Mesenchymal stem cell (in vitro differentiated cells and primary cell): ENCODE measurements around the gene PLA1A.

ENCODE experiments used
- DNase-seq: peaks from one replicate; pipeline ENCODE4 v3.0.0-alpha.2; 2013
- H2AFZ ChIP-seq: one replicate; pipeline ENCODE4 v1.6.1; 2013; ENCODE audit warnings: low read depth, mild to moderate bottlenecking, control low read depth, inconsistent platforms, low read length, moderate library complexity
- H2AK5ac ChIP-seq: 2 replicates; pipeline ENCODE4 v1.6.1; 2013; ENCODE audit warnings: low read length, moderate library complexity, mild to moderate bottlenecking, inconsistent platforms; ENCODE audit not compliant: severe bottlenecking
- H2BK120ac ChIP-seq: one replicate; pipeline ENCODE4 v1.6.1; 2013; ENCODE audit warnings: low read depth, mild to moderate bottlenecking, inconsistent platforms, low read length, moderate library complexity
- H2BK12ac ChIP-seq, 2 experiments: one replicate each; pipeline ENCODE4 v1.6.1; 2013; ENCODE audit warnings: inconsistent platforms in 2 of 2, low read length in 2 of 2, mild to moderate bottlenecking in 2 of 2, moderate library complexity in 2 of 2, control low read depth in 1 of 2
- H2BK15ac ChIP-seq: one replicate; pipeline ENCODE4 v1.6.1; 2013; ENCODE audit warnings: mild to moderate bottlenecking, low read depth, inconsistent platforms; ENCODE audit not compliant: poor library complexity, severe bottlenecking
- H2BK5ac ChIP-seq: 2 replicates; pipeline ENCODE4 v1.6.1; 2013; ENCODE audit warnings: low read depth, mild to moderate bottlenecking, low read length, control low read depth, inconsistent platforms; ENCODE audit not compliant: poor library complexity, severe bottlenecking
- H3K14ac ChIP-seq, 2 experiments: one replicate each; pipeline ENCODE4 v1.6.1; 2013; ENCODE audit warnings: inconsistent platforms in 2 of 2, low read length in 2 of 2, control low read depth in 1 of 2, mild to moderate bottlenecking in 1 of 2, moderate library complexity in 1 of 2
- H3K18ac ChIP-seq, 2 experiments: one replicate each; pipeline ENCODE4 v1.6.1; 2013; ENCODE audit warnings: inconsistent platforms in 2 of 2, low read length in 2 of 2, control low read depth in 1 of 2, low read depth in 1 of 2, mild to moderate bottlenecking in 1 of 2
- H3K23ac ChIP-seq, 2 experiments: one replicate each; pipeline ENCODE4 v1.6.1; 2013; ENCODE audit warnings: inconsistent platforms in 2 of 2, low read length in 2 of 2, mild to moderate bottlenecking in 2 of 2, moderate library complexity in 2 of 2, control low read depth in 1 of 2
- H3K27ac ChIP-seq: 2 replicates; pipeline ENCODE4 v1.5.1; 2013; ENCODE audit warnings: mild to moderate bottlenecking, moderate library complexity, low read length, control low read depth, inconsistent platforms; ENCODE audit not compliant: poor library complexity, severe bottlenecking
- H3K27me3 ChIP-seq, 2 experiments: 2 replicates each; pipeline versions ENCODE4 v1.6.1 to v1.7.0; 2013; ENCODE audit warnings: low read length in 2 of 2, mild to moderate bottlenecking in 2 of 2, moderate library complexity in 2 of 2, control low read depth in 1 of 2, inconsistent platforms in 1 of 2; ENCODE audit not compliant: control insufficient read depth in 1 of 2, insufficient read depth in 1 of 2
- H3K36me3 ChIP-seq, 2 experiments: 2 replicates each; pipeline versions ENCODE4 v1.6.1 to v1.7.0; 2013; ENCODE audit warnings: low read length in 2 of 2, control low read depth in 1 of 2, inconsistent platforms in 1 of 2, low read depth in 1 of 2, mild to moderate bottlenecking in 1 of 2; ENCODE audit not compliant: insufficient read depth in 2 of 2, control insufficient read depth in 1 of 2
- H3K4ac ChIP-seq, 2 experiments: one replicate each; pipeline ENCODE4 v1.6.1; 2013; ENCODE audit warnings: inconsistent platforms in 2 of 2, low read length in 2 of 2, mild to moderate bottlenecking in 2 of 2, moderate library complexity in 2 of 2, control low read depth in 1 of 2, low read depth in 1 of 2
- H3K4me1 ChIP-seq: 2 replicates; pipeline ENCODE4 v1.6.1; 2013; ENCODE audit warnings: low read depth, low read length, control low read depth; ENCODE audit not compliant: control insufficient read depth, insufficient read depth
- H3K4me2 ChIP-seq: 2 replicates; pipeline ENCODE4 v1.6.1; 2013; ENCODE audit warnings: low read length, mild to moderate bottlenecking, inconsistent platforms; ENCODE audit not compliant: poor library complexity, severe bottlenecking
- H3K4me3 ChIP-seq, 2 experiments: 2 replicates each; pipeline versions ENCODE4 v1.5.1 to v1.7.0; 2013; ENCODE audit warnings: low read length in 2 of 2, mild to moderate bottlenecking in 2 of 2, control low read depth in 1 of 2, low read depth in 1 of 2; ENCODE audit not compliant: insufficient read depth in 1 of 2
- H3K79me1 ChIP-seq: replicated peaks from 2 replicates; pipeline ENCODE4 v1.6.1; 2013; ENCODE audit warnings: mild to moderate bottlenecking, control low read depth, low read length, inconsistent platforms; ENCODE audit not compliant: poor library complexity, severe bottlenecking
- H3K9ac ChIP-seq: 2 replicates; pipeline ENCODE4 v1.7.0; 2013; ENCODE audit warnings: mild to moderate bottlenecking, low read length, moderate library complexity
- H3K9me3 ChIP-seq: 2 replicates; pipeline ENCODE4 v1.7.0; 2013; ENCODE audit warnings: mild to moderate bottlenecking, low read length; ENCODE audit not compliant: control insufficient read depth
- H4K8ac ChIP-seq: one replicate; pipeline ENCODE4 v1.6.1; 2013; ENCODE audit warnings: inconsistent platforms, mild to moderate bottlenecking, low read length, moderate library complexity
- H4K91ac ChIP-seq: one replicate; pipeline ENCODE4 v1.6.1; 2013; ENCODE audit warnings: mild to moderate bottlenecking, low read length, inconsistent platforms
- WGBS: methylation state at CpG from one replicate; pipeline ENCODE4 v1.1.7; 2013; ENCODE audit warnings: mixed read lengths; 5-methylcytosine and 5-hydroxymethylcytosine counted together

The PLA1A gene

GRCh38 chr3:119658994-119659393 lies 61.3 kb downstream of the PLA1A start:
- no peak for DNase-seq
- H3K18ac ChIP-seq: no peak overlapping the region
- H2BK15ac ChIP-seq: no peak overlapping the region
- H3K4me3 ChIP-seq: no peak overlapping the region
- H3K4ac ChIP-seq: no peak overlapping the region
- H3K23ac ChIP-seq: no peak overlapping the region
- H3K4me1 ChIP-seq: no peaks in the 10 kb centered on the region
- no peak overlapping the region for H2BK5ac ChIP-seq
- H3K14ac ChIP-seq: no peak overlapping the region
- no peak overlapping the region for H2AK5ac ChIP-seq
- H4K91ac ChIP-seq: no peak overlapping the region
- H3K27me3 ChIP-seq: no peaks in the 10 kb centered on the region
- no peak overlapping the region for H2BK12ac ChIP-seq
- H3K9ac ChIP-seq: no peak overlapping the region
- H2BK120ac ChIP-seq: no peak overlapping the region
- no peaks in the 10 kb centered on the region for H3K9me3 ChIP-seq
- peaks cover 0 to 4% of the 10 kb centered on the region in 2 experiments for H3K36me3 ChIP-seq
- H3K79me1 ChIP-seq: no peaks in the 10 kb centered on the region
- no peak overlapping the region for H3K4me2 ChIP-seq
- no peak overlapping the region for H4K8ac ChIP-seq
- 85% methylated on average over 2 of the region's 2 CpGs for WGBS
- H3K27ac ChIP-seq: no peak overlapping the region
- no peak overlapping the region for H2AFZ ChIP-seq

GRCh38 chr3:119659606-119660291 lies 62.1 kb downstream of the PLA1A start:
- Histone ChIP-seq H3K18ac (no peak overlapping the region), H3K27ac (no peak overlapping the region), H3K4me2 (no peak overlapping the region), H2AFZ (no peak overlapping the region), H3K4me1 (no peaks in the 10 kb centered on the region), H2BK15ac (no peak overlapping the region), H3K23ac (no peak overlapping the region), H2BK5ac (no peak overlapping the region), H3K14ac (peak overlapping the region in 1 of 2 experiments; percentile 67), H3K36me3 (peaks cover 0 to 4% of the 10 kb centered on the region in 2 experiments), H3K4me3 (no peak overlapping the region), H3K27me3 (no peaks in the 10 kb centered on the region), H2AK5ac (no peak overlapping the region), H4K91ac (peak overlapping the region; percentile 57), H3K9ac (no peak overlapping the region), H4K8ac (peak overlapping the region; percentile 41), H2BK120ac (no peak overlapping the region), H3K9me3 (no peaks in the 10 kb centered on the region), H3K4ac (no peak overlapping the region), H3K79me1 (no peaks in the 10 kb centered on the region), H2BK12ac (peak overlapping the region in 1 of 2 experiments; percentile 7)
- WGBS: 96% methylated on average over 8 of the region's 9 CpGs
- DNase-seq: no peak

- peak within 1 kb of the TSS; percentile 57 for H4K91ac ChIP-seq
Observed at GRCh38 chr3:119660474-119661440, 63.1 kb downstream of the PLA1A start, which contains the start of gene POPDC2. POPDC2 (minus strand) TSS chr3:119660589; CDS start chr3:119660423, 166 bp downstream.

More at GRCh38 chr3:119660474-119661440, 63.1 kb downstream of the PLA1A start, which contains the start of gene POPDC2:
- Histone ChIP-seq H2AFZ (no peak within 1 kb of the TSS), H2AK5ac (no peak within 1 kb of the TSS), H3K27me3 (no peaks in the 10 kb centered on the region), H3K9me3 (no peaks in the 10 kb centered on the region), H2BK120ac (no peak within 1 kb of the TSS), H2BK5ac (no peak within 1 kb of the TSS), H3K23ac (no peak within 1 kb of the TSS), H3K4me3 (no peak within 1 kb of the TSS), H2BK12ac (peak within 1 kb of the TSS in 1 of 2 experiments; percentile 7), H3K18ac (no peak within 1 kb of the TSS), H3K79me1 (no peaks in the 10 kb centered on the region), H3K4me1 (no peaks in the 10 kb centered on the region), H3K4me2 (no peak within 1 kb of the TSS), H2BK15ac (no peak within 1 kb of the TSS), H4K8ac (peak within 1 kb of the TSS; percentile 41), H3K4ac (no peak within 1 kb of the TSS), H3K36me3 (peaks cover 0 to 4% of the 10 kb centered on the region in 2 experiments), H3K9ac (no peak within 1 kb of the TSS), H3K14ac (peak within 1 kb of the TSS in 1 of 2 experiments; percentile 67), H3K27ac (no peak within 1 kb of the TSS)
- 76% methylated on average over 7 of the region's 9 CpGs for WGBS
- DNase-seq: peak; percentile 6
